Liver (tissue), 3 donors: ENCODE measurements around the gene PTPRC.

Experiments used
- CTCF ChIP-seq: fragments of 150-350 bp; IDR thresholded peaks from 2 replicates; pipeline ENCODE4 v1.5.1; 2017; ENCODE audit warnings: improper control_type of control experiment, low read depth, low read length; ENCODE audit not compliant: missing input control
- EGR1 ChIP-seq, 2 donors: IDR thresholded peaks; 2 replicates each; pipeline ENCODE4 v1.6.1; 2016 to 2018; ENCODE audit warnings: antibody characterized with exemption in 2 of 2, low read depth in 2 of 2
- JUND ChIP-seq, 2 donors: IDR thresholded peaks; 2 replicates each; pipeline ENCODE4 v1.6.1; 2016; ENCODE audit warnings: antibody characterized with exemption in 2 of 2
- REST ChIP-seq: IDR thresholded peaks from 2 replicates; pipeline ENCODE4 v1.6.1; 2016; ENCODE audit warnings: antibody characterized with exemption, mild to moderate bottlenecking
- RXRA ChIP-seq, 2 donors: IDR thresholded peaks; 2 replicates each; pipeline ENCODE4 v1.6.1; 2017 to 2018; ENCODE audit warnings: antibody characterized with exemption in 2 of 2, mild to moderate bottlenecking in 1 of 2
- SP1 ChIP-seq: IDR thresholded peaks from 2 replicates; pipeline ENCODE4 v1.6.1; 2018; ENCODE audit warnings: antibody characterized with exemption, mild to moderate bottlenecking
- YY1 ChIP-seq: IDR thresholded peaks from 2 replicates; pipeline ENCODE4 v1.6.1; 2016; ENCODE audit warnings: antibody characterized with exemption, mild to moderate bottlenecking
- ZBTB33 ChIP-seq: IDR thresholded peaks from 2 replicates; pipeline ENCODE4 v1.6.1; 2016; ENCODE audit warnings: antibody characterized with exemption
- TF ChIP-seq, protein P1 (sequence below): IDR thresholded peaks from 2 replicates; pipeline ENCODE4 v1.6.1; 2016; ENCODE audit warnings: antibody characterized with exemption
- donor health status: healthy.
- donor health status: healthy.

DNA sequence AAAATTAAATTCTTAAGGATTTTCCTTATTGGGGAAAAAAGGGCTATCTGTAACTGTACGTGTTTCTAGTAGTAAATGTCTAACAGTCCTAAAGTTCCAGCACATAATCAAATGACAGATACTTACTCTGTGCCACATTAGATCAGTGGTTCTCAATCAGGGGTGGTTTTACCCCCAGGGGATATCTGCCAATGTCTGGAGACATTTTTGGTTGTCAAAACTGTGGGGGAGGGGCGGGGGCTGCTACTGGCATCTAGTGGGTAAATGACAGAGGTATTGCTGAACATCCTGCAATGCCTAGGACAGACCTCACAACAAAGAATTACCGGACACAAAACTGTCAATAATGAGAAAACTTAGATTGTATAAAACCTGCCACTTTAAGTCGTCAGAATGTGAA lies 33.4 kb upstream of the PTPRC start:
- no peak for TF ChIP-seq CTCF
- TF ChIP-seq SP1, result no peak
- TF ChIP-seq, protein P1, sequence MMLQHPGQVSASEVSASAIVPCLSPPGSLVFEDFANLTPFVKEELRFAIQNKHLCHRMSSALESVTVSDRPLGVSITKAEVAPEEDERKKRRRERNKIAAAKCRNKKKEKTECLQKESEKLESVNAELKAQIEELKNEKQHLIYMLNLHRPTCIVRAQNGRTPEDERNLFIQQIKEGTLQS, result no peak
- TF ChIP-seq YY1, result no peak
- no peak for TF ChIP-seq RXRA (IDR thresholded peaks at IDR 0.05)
- no peak for TF ChIP-seq EGR1 (IDR thresholded peaks at IDR 0.05; ENCODE audit: low read depth in 2 of 2)
- no peak for TF ChIP-seq REST
- no peak for TF ChIP-seq JUND (IDR thresholded peaks at IDR 0.05)
- no peak for TF ChIP-seq ZBTB33
